Retina (tissue), 1 donor: ENCODE data around the gene ARHGAP1.

Experiments used
- DNase-seq: peaks from one replicate; pipeline ENCODE4 v3.0.0-alpha.2; 2016

ARHGAP1 gene

GRCh38 chr11:46635557-46636139, 64.8 kb downstream of the ARHGAP1 start:
- DNase-seq: no peak

GRCh38 chr11:46633291-46634217, 66.9 kb downstream of the ARHGAP1 start:
- no peak for DNase-seq

- no peak for DNase-seq
Measured at GRCh38 chr11:46632502-46632901, 67.9 kb downstream of the ARHGAP1 start.

GRCh38 chr11:46631676-46632075, 68.7 kb downstream of the ARHGAP1 start:
- no peak for DNase-seq

- no peak for DNase-seq
Measured at GRCh38 chr11:46630237-46630636, 70.2 kb downstream of the ARHGAP1 start.

- DNase-seq: no peak
Measured at GRCh38 chr11:46628961-46629360, 71.5 kb downstream of the ARHGAP1 start.
